ENCODE results near the gene SPACDR. TPM values are rescaled to one million over a fixed set of nuclear protein-coding genes. Genes with fewer than 3 reads are reported as not detected.

Gene SPACDR
- total and polyA plus RNA-seq, 9 of the 15 experiments (the other 6 are each of a cell fraction or from before 2014, with no cell fraction given), result 0.07 to 0.55 (median 0.14) TPM; not detected in 1

DNA sequence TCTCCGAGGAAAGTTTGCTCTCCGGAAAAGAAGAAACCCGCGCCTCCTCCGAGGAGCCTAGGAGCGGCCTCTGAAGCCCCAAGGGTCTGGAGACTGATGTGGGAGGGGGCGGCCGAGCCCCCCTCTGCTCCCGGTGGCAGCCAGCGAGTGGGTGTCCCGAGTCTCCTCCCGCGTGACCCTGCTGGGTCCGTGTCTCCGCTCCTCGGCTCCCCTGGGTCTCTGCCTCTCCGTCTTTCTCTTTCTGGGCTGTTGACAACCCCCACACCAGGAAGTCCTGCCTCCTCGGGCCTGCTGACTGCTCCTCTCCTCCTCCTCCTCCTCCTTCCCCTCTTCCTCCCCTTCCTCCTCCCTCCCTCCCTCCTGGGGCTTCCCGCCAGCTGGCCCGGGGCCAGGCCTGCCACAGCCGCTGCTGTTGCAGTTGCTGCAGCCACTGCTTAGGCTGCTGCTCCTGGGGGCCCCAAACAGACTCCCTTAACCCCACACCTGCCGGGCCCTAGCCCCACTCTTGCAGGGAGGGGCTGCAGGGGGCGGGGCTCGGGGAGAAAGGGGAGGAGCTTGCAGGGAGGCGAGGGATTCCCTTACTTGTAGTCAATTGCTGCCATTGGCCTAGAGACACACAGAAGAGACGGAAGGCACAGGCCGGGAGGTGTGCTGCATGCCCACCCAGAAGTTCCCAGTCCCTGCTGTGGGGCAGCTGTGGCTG, 15.0 kb upstream of the SPACDR start, which contains the start of gene TSC22D4 (continued):
- TF ChIP-seq HDAC3 (IDR thresholded peaks at IDR 0.05; ENCODE audit: borderline replicate concordance, partially characterized antibody) (no peak), FOXA3 (CRISPR knock-in tag; conservative IDR thresholded peaks at IDR 0.05 in 1 of 2, IDR thresholded peaks at IDR 0.05 in 1 of 2) (peak in 1 of 2 experiments; percentile 82; a peak in 2 of 4 replicates), RBM25 (IDR thresholded peaks at IDR 0.05; ENCODE audit: low read depth, low read length, severe bottlenecking) (no peak), ZFP36 (IDR thresholded peaks at IDR 0.05; ENCODE audit: low read depth, low read length, partially characterized antibody) (peak; percentile 40), MXI1 (IDR thresholded peaks at IDR 0.05; ENCODE audit: low read depth, low read length) (peak; percentile 40; the same call in 1 of the 2 replicates), ZNF561 (CRISPR knock-in tag; conservative IDR thresholded peaks at IDR 0.05) (no peak), ASH1L (IDR thresholded peaks at IDR 0.05; ENCODE audit: borderline replicate concordance, low read depth, partially characterized antibody) (peak; percentile 61), HDAC8 (tag; IDR thresholded peaks at IDR 0.05) (no peak), ETS1 (conservative IDR thresholded peaks at IDR 0.05; ENCODE audit: control insufficient read depth, low read depth, low read length) (peak; percentile 81)
- TF ChIP-seq, protein P1, sequence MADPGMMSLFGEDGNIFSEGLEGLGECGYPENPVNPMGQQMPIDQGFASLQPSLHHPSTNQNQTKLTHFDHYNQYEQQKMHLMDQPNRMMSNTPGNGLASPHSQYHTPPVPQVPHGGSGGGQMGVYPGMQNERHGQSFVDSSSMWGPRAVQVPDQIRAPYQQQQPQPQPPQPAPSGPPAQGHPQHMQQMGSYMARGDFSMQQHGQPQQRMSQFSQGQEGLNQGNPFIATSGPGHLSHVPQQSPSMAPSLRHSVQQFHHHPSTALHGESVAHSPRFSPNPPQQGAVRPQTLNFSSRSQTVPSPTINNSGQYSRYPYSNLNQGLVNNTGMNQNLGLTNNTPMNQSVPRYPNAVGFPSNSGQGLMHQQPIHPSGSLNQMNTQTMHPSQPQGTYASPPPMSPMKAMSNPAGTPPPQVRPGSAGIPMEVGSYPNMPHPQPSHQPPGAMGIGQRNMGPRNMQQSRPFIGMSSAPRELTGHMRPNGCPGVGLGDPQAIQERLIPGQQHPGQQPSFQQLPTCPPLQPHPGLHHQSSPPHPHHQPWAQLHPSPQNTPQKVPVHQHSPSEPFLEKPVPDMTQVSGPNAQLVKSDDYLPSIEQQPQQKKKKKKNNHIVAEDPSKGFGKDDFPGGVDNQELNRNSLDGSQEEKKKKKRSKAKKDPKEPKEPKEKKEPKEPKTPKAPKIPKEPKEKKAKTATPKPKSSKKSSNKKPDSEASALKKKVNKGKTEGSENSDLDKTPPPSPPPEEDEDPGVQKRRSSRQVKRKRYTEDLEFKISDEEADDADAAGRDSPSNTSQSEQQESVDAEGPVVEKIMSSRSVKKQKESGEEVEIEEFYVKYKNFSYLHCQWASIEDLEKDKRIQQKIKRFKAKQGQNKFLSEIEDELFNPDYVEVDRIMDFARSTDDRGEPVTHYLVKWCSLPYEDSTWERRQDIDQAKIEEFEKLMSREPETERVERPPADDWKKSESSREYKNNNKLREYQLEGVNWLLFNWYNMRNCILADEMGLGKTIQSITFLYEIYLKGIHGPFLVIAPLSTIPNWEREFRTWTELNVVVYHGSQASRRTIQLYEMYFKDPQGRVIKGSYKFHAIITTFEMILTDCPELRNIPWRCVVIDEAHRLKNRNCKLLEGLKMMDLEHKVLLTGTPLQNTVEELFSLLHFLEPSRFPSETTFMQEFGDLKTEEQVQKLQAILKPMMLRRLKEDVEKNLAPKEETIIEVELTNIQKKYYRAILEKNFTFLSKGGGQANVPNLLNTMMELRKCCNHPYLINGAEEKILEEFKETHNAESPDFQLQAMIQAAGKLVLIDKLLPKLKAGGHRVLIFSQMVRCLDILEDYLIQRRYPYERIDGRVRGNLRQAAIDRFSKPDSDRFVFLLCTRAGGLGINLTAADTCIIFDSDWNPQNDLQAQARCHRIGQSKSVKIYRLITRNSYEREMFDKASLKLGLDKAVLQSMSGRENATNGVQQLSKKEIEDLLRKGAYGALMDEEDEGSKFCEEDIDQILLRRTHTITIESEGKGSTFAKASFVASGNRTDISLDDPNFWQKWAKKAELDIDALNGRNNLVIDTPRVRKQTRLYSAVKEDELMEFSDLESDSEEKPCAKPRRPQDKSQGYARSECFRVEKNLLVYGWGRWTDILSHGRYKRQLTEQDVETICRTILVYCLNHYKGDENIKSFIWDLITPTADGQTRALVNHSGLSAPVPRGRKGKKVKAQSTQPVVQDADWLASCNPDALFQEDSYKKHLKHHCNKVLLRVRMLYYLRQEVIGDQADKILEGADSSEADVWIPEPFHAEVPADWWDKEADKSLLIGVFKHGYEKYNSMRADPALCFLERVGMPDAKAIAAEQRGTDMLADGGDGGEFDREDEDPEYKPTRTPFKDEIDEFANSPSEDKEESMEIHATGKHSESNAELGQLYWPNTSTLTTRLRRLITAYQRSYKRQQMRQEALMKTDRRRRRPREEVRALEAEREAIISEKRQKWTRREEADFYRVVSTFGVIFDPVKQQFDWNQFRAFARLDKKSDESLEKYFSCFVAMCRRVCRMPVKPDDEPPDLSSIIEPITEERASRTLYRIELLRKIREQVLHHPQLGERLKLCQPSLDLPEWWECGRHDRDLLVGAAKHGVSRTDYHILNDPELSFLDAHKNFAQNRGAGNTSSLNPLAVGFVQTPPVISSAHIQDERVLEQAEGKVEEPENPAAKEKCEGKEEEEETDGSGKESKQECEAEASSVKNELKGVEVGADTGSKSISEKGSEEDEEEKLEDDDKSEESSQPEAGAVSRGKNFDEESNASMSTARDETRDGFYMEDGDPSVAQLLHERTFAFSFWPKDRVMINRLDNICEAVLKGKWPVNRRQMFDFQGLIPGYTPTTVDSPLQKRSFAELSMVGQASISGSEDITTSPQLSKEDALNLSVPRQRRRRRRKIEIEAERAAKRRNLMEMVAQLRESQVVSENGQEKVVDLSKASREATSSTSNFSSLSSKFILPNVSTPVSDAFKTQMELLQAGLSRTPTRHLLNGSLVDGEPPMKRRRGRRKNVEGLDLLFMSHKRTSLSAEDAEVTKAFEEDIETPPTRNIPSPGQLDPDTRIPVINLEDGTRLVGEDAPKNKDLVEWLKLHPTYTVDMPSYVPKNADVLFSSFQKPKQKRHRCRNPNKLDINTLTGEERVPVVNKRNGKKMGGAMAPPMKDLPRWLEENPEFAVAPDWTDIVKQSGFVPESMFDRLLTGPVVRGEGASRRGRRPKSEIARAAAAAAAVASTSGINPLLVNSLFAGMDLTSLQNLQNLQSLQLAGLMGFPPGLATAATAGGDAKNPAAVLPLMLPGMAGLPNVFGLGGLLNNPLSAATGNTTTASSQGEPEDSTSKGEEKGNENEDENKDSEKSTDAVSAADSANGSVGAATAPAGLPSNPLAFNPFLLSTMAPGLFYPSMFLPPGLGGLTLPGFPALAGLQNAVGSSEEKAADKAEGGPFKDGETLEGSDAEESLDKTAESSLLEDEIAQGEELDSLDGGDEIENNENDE (IDR thresholded peaks at IDR 0.05; ENCODE audit: low read depth, low read length), result no peak
- TF ChIP-seq, protein P2, sequence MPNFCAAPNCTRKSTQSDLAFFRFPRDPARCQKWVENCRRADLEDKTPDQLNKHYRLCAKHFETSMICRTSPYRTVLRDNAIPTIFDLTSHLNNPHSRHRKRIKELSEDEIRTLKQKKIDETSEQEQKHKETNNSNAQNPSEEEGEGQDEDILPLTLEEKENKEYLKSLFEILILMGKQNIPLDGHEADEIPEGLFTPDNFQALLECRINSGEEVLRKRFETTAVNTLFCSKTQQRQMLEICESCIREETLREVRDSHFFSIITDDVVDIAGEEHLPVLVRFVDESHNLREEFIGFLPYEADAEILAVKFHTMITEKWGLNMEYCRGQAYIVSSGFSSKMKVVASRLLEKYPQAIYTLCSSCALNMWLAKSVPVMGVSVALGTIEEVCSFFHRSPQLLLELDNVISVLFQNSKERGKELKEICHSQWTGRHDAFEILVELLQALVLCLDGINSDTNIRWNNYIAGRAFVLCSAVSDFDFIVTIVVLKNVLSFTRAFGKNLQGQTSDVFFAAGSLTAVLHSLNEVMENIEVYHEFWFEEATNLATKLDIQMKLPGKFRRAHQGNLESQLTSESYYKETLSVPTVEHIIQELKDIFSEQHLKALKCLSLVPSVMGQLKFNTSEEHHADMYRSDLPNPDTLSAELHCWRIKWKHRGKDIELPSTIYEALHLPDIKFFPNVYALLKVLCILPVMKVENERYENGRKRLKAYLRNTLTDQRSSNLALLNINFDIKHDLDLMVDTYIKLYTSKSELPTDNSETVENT (CRISPR knock-in tag; IDR thresholded peaks at IDR 0.05), result peak; percentile 81

All from K562 (cell line).